GM10248 (cell line): ENCODE results near the gene PDSS1.
"Not testable (repeated sequence)": the region's sequence is repeated elsewhere in the genome, so short reads cannot be mapped to it uniquely, and the experiment has no call there.

Source experiments
- CTCF ChIA-PET: fragments of 300-600 bp; sonication (Branson Sonifier 250); formaldehyde crosslinking; extraction: SDS; loops from one replicate; lab custom pipeline; 2021; ENCODE audit warnings: antibody characterized with exemption; lab: Yijun Ruan, JAX
- POLR2A ChIA-PET: fragments of 350-650 bp; sonication (Branson Sonifier 250); formaldehyde crosslinking; extraction: SDS; loops from one replicate; lab custom pipeline; 2020; ENCODE audit warnings: antibody characterized with exemption; lab: Yijun Ruan, JAX
- DNase-seq: peaks from one replicate; pipeline ENCODE4 v3.0.0; 2012; ENCODE audit errors: extremely low spot score
- TF ChIP-seq, protein P1 (sequence below): IDR thresholded peaks from 2 replicates; pipeline ENCODE4 v1.5.1; 2012; ENCODE audit warnings: mild to moderate bottlenecking, low read depth; ENCODE audit errors: extremely low read depth, missing control alignments, control extremely low read depth

The PDSS1 gene

DNA sequence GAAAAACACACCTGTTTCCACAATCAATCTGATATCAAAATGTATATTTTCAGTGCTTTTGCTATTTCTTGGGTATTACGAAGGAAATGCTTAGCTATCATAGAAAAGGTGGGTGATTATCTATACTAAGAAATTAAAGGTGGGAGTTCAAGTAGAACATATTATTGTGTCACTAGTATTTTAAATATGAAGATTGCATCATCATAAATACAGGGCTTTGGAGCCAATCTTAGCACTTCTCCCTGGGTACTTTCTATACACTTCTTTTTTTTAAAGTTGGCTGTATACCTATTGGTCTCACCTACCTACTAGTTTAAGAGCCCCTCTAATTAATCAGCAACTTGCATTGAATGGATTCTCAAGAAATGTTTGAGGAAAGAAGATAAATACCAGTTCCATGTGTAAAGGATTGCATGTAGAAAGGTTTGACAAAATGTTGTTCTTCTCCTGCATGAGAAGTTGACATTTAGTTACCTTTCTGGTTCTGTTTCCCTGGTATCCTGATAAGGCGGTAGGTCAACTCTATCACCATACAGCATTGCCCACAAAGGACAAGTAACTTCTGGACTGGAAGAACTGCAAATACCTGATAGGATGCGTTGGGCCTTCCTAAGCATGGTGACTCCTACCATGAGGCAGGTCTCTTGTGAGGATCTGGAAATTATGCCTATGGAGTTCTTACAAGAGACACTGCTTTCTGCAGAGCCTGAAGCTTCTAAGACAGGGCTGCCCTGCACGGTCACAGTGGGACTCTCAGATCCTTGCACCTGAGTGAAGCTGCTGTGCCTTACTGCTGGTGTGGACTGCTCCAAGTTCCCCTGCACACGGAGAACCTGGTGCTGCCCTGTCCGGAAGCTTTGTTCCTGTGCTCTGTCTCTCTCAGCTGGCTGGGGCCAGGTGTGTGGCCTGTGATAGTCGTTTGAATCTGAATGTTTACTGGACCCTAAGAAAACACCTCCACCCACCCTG is 32.1 kb upstream of the PDSS1 start:
- POLR2A ChIA-PET, result no interaction called here
- DNase-seq, result no peak
- TF ChIP-seq, protein P1, sequence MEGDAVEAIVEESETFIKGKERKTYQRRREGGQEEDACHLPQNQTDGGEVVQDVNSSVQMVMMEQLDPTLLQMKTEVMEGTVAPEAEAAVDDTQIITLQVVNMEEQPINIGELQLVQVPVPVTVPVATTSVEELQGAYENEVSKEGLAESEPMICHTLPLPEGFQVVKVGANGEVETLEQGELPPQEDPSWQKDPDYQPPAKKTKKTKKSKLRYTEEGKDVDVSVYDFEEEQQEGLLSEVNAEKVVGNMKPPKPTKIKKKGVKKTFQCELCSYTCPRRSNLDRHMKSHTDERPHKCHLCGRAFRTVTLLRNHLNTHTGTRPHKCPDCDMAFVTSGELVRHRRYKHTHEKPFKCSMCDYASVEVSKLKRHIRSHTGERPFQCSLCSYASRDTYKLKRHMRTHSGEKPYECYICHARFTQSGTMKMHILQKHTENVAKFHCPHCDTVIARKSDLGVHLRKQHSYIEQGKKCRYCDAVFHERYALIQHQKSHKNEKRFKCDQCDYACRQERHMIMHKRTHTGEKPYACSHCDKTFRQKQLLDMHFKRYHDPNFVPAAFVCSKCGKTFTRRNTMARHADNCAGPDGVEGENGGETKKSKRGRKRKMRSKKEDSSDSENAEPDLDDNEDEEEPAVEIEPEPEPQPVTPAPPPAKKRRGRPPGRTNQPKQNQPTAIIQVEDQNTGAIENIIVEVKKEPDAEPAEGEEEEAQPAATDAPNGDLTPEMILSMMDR, result no peak
- CTCF ChIA-PET, result interaction anchor here (1.1 kb wide), 1 partner anchor 17 kb away, joined by 4 read pairs; no protein-coding TSS in a partner anchor

DNA sequence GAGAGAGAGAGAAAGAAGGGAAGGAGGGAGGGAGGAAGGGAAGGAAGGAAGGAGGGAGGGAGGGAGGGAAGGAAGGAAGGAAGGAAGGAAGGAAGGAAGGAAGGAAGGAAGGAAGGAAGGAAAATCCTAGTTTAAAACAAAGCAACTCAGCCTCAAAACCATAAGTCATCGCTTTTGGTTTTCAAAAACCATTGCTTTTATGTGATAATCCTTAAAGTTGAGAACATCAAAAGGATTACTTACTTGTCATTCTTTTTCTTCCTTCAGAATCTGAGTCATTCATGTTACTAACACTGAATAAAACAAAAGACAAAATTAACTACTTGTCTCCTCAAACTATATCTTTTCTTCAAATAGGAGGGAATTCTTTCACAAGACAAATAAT is 21.6 kb upstream of the PDSS1 start:
- no peak for DNase-seq
- POLR2A ChIA-PET, result no interaction called here
- CTCF ChIA-PET, result no interaction called here
- TF ChIP-seq, protein P1, result no peak

DNA sequence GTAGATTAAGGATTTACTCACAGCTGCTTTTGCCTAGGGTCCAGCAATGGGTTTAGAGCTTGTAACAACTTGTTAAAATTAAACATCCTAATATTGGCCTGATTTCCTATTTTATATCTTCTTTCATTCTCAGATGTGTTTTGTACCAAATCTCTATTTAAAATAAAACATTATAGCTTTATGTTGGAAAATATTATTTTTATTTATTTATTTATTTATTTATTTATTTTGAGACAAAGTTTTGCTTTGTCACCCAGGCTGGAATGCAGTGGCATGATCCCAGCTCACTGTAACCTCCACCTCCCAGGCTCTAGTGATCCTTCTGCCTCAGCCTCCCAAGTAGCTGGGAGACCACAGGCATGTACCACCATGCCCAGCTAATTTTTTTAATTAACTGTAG is 17.9 kb upstream of the PDSS1 start:
- TF ChIP-seq, protein P1, result no peak
- DNase-seq, result no peak
- POLR2A ChIA-PET, result no interaction called here
- CTCF ChIA-PET, result interaction anchor here (1.1 to 2.4 kb wide), 3 partner anchors 9 to 202 kb away, joined by 3 to 8 read pairs (median 4); no protein-coding TSS in a partner anchor

DNA sequence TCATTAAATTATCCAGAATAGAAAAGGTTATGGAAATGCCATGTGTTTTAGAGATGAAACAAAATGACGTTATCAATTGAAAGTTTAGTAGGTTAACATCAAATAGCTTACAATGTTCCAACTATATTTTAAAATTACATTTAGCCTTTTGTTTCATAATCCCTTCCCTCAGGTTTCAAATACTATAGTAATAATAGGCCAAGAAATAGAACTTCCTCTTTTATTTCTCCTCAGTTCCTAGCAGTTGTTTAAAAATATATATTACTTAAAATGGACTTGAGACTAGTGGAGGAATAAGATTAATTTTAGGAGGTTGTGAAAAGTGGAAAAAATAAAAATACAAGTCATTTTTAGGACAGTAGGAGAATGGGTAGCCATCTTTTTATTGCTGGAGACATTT is 16.4 kb upstream of the PDSS1 start:
- TF ChIP-seq, protein P1, result no peak
- CTCF ChIA-PET, result no interaction called here
- POLR2A ChIA-PET, result no interaction called here
- no peak for DNase-seq

DNA sequence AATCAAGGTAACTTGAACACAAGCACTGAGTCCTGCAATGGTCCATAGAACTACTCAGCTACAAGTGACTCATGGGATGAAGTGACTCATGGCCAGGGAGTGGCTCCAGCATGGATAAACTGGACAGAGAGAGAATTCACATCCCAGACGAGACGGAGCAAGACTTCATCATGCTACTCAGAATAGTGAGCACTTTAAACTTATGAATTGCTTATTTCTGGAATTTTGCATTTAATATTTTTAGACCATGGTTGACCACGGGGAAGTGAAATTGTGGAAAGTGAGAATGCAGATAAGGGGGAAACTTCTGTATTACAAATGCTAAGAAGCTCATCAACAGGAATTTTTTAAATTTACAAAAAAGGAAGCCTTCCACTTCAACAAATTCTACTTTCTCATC is 15.5 kb upstream of the PDSS1 start:
- CTCF ChIA-PET, result interaction anchor here (1.1 to 1.8 kb wide), 3 partner anchors 17 to 54 kb away, joined by 3 to 4 read pairs (median 3); no protein-coding TSS in a partner anchor
- DNase-seq, POLR2A ChIA-PET: not testable (repeated sequence)

DNA sequence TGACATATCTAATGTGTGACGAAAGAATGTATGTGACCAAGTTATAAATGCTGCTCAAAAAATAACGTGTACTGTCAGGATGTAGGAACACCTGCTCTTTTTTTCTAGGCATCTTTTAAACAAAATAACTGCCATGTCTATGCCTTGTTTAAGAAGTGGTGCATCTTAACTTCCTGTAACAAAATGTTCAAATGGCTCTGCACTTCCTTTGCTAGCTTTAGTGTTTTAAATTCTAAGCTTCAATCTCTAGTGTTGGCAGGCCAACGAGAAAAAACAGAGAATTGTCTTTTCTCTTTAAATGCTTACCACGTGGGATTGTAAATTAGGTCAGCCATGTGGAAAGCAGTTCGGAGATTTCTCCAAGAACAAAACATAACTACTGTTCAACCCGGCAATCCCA is 14.6 kb upstream of the PDSS1 start:
- ChIA-PET CTCF (interaction anchor here (0.9 to 1.8 kb wide), 5 partner anchors 18 to 199 kb away, joined by 3 to 4 read pairs (median 3); no protein-coding TSS in a partner anchor), POLR2A (no interaction called here)

More for the DNA sequence above, 14.6 kb upstream of the PDSS1 start:
- TF ChIP-seq, protein P1, result no peak
- DNase-seq, result no peak
